GM19239 (cell line): ENCODE data around the gene VEGFA.

Experiments
- DNase-seq: peaks from one replicate; pipeline ENCODE4 v3.0.0; 2011; ENCODE audit warnings: low spot score; ENCODE audit not compliant: insufficient read length
- FAIRE-seq: peaks from 2 replicates; lab custom pipeline; 2011; peaks lifted over from hg19 to GRCh38; lab: Jason Lieb, UNC

VEGFA gene

DNA sequence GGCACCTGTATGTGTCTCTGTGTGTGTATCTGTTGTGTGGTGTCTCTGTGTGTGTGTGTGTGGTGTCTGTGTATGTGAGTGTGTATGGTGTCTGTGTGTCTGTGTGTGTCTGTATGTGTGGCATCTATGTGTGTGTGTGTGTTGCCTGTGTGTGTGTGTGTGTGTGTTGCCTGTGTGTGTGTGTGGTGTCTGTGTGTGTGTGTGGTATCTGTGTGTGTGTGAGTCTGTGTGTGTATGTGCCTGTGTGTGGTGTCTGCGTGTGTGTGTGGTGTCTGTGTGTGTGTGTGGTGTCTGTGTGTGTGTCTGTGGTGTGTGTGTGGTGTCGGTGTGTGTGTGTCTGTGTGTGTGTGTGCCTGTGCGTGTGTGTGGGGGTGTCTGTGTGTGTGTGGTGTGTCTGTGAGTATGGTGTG lies 31.7 kb upstream of the VEGFA start:
- FAIRE-seq (no peak), DNase-seq (no peak)

DNA sequence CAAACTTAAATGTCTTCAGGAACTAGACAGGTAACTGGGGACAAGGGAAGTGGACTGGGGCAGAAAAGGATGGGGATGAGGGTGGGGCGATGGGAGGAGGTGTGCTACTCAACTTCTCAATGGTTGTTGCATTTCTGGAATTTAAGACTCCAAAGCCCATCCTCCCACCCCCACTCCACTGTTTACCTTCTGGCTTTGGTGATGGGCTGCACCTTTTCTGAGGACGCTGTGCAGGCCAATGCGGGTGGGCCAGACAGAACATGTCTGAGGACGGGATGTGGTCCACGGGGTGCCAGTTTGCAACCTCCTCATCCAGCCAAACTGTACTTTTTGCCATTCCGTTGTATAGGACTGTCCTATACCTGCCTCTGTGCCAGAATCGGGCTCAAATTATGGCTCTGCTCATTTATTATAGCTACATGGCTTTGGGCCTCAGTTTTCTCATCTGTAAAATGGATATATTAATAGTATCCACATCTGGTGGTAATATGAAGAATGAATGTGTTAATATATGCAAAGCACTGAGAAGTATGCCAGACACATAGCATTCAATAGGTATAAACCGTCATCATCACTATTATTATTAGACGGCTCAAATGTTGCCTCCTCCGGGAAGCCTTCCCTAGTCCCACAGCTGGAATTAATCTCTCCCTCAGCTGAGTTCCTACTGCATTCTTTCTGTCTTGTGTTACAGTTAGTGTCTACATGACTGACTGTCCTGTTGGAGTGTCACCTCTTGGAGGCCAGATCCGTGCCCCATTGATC lies 31.0 kb upstream of the VEGFA start:
- FAIRE-seq (no peak), DNase-seq (no peak)

DNA sequence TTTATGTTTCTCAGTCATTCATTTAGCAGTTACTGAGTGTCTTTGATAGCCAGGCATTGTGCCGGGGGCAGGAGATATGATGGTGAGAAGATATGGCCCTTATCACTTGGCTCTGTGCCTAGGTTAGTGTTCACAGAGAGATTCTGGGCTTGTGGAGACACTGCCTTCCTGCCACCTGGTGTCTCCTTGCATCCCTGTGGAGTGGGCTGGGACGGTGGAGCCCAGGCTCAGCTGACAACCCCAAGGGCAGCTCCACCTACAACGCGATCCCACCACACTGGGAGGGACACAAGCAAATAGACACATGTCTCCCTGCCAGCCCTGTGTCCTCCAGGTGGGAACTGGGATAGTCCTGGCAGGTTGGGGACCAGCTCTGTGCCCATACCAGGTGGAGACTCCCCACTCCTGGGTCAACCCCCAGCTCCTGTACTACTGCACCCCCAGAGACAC lies 30.3 kb upstream of the VEGFA start:
- FAIRE-seq (no peak), DNase-seq (no peak)

DNA sequence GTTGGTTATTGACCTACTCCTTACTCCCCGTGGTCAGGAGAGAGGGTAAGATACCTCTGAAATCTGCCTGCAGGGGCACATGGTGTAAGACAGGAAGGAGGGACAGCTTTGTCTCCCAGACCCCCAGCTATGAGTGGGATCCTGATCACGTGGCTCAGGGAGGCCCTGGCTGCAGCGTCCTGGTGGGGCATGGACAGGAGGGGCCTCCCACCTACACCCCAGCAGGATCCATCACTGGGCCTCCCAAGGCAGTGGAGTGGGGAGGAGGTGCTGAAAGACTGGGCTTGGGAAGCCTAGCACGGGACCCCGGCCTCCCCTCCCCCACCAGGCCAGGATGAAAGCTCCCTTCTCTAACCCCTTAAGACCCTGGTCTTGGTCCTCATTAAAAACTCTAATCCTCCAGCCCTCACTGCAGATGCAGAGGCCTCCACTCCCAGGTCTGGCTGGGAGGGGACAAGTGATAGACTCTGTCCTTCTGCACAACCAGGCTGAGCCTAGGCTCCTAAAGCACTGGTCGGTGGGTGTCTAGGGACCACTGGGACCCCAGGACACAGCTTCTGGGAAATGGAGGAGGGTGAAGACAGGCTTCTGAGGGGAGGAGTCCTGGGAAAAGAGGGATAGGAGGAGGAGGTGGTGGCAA lies 29.6 kb upstream of the VEGFA start:
- no peak for DNase-seq
- FAIRE-seq = no peak

DNA sequence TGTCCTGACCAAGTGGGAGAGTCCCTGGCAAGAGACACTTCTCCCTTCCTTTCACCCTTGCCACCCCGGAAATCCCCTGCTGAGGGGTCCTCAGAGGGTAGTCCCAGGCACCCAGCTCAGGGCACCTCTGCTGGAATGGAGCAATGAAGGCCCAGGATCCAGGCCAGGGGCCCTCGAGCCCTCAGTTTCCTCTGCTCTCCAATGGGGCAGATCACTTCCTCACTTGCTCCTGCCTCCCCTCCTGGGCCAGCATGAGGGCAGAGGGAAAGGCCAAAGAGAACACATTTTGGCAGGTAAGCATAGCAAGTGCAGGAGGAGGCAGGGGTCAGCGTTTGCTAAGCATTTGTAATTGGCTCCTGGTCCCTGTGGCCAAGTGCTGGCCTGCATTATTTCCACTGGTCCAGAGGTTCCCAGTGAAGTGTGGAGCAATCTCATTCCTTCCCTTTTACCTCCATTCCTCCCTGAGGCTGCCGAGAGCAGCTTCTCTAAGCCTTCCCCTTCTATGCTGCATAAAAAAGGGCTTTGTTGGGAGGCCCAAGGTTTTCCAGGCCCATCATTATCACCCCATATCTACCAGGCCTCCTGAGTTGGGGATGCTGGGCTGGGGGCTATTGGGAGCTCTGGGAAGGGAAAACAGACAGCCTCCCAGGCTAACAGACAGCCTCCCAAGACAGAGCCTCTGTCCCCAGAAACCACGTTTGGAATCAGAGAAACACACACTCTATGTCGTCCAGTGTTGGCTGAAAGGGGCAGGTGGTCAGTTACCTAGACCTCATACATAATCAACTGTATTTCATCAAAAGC lies 28.8 kb upstream of the VEGFA start:
- DNase-seq (no peak), FAIRE-seq (no peak)

GRCh38 chr6:43741829-43742228 lies 28.2 kb upstream of the VEGFA start:
- DNase-seq = no peak
- no peak for FAIRE-seq

- DNase-seq (no peak), FAIRE-seq (no peak)
Observed at GRCh38 chr6:43742285-43742684, 27.7 kb upstream of the VEGFA start.

DNA sequence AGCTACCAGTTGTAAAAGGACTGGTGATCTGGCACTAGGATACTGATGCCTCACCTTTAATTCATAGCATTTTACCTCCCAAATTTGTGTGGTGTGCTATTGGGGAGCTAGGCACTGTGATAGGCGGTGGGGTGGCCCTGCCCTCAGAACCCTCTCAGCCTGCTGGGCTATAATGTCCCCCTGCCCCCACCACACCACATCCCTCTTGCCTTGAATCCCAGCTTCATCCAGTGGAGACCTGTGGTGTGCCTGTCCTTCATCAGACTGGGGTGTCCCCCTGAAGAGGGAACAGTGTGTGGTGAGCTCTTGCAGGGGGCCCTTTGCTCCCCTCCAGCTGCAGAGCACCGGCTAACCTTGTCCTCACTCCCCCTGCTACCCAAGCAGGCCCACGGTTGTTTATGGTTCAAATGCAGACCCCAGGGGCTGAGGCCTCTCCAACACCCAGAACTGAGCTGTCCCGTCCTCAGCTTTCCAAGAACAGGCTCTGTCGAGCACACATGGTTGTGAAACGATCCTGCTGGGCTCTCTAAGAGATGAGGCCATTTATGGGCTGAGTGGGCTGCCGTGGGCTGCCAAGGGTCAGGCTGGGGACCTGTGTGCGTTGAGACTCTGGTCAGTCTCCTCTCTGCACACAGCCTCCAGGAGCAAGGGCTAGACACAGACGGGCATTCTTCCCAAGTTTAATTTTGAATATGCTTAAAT lies 26.9 kb upstream of the VEGFA start:
- FAIRE-seq = no peak
- DNase-seq = no peak

- FAIRE-seq = no peak
Observed at GRCh38 chr6:43743682-43744381, 26.2 kb upstream of the VEGFA start.

DNA sequence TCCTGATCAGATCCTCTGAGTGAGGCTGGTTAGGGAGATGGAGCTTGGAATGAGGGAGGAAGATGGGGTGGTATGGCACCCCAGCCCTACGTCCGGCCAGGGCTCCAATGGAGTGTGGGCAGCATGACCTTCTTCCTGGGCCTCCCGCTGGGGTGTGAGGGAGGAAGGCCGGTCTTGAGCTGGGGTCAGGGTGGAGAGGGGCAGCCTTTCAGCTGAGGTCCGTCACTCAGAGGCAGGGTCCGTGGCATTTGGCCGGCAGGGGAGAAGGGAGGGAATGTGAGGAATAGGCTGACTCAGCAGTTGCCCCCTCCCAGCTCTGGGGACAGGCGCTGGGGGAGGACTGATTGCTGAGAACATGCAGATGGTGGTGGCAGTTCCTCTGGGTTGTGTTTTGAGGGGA lies 25.5 kb upstream of the VEGFA start:
- DNase-seq = no peak
- FAIRE-seq = no peak

More at GRCh38 chr6:43743682-43744381, 26.2 kb upstream of the VEGFA start:
- no peak for DNase-seq

GRCh38 chr6:43744931-43745727 lies 24.9 kb upstream of the VEGFA start:
- FAIRE-seq = no peak
- DNase-seq = no peak

- FAIRE-seq = no peak
- no peak for DNase-seq
Observed at GRCh38 chr6:43746071-43746470, 23.9 kb upstream of the VEGFA start.

DNA sequence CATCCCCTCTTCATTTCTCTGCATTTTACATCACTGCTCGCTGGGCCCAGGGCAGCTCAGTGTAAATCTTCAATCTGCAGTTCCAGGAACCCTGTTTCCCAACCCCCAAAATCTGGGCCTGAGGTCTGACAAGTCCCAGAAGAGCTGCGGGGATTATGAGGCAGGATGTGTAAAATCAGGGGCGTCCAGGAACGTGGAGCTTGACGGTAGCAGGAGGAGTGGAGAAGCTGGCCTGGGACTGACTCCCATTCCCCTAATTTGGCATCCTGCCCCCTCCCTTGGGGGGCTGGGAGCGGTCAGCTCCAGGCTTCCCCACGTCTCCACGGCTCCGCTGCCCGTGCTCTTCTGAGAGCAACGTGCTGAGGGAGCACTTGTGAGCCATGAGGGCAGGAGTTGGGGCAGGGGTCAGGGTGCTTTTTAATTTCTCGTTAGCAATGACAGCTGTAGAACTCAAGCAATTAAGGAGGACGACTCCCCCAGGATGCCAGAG lies 23.4 kb upstream of the VEGFA start:
- DNase-seq (no peak), FAIRE-seq (no peak)

DNA sequence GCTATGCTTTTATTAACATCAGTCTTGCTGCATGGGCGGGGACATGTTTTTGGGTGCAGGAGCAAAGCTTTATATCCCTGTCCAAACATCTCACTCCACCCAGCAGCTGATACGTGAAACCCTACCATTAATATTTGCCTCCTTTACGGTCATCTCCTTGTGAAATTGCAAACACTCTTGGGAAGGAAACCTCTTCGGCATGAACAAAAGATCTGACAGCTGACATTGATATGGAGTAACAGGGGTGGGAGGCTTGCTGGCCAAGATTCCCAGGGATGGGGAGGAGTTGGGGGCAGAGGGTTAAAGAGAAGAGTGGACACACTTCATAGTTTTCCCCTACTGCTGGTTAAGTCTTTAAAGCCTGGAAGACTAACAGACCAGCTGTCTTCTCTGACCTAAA lies 22.2 kb upstream of the VEGFA start:
- FAIRE-seq = no peak
- DNase-seq = no peak

DNA sequence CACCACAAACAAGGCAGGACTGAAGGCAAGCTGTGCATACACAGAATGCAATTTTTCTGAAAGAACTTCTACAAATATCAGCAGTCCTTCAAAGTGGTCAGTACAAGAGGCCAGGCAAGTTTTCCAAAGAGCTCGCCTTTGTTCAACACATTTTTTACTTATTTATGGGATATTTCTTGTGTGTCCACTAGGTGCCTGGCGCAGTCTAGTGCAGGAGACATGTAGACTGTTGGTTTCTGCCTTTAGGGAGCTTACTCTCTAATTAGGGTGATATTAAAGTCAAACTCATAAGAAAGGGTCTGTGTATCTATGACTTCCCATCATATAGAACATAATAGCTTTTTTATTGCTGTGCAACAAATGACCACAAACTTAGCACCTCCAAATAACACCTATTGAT lies 21.2 kb upstream of the VEGFA start:
- FAIRE-seq (no peak), DNase-seq (no peak)

DNA sequence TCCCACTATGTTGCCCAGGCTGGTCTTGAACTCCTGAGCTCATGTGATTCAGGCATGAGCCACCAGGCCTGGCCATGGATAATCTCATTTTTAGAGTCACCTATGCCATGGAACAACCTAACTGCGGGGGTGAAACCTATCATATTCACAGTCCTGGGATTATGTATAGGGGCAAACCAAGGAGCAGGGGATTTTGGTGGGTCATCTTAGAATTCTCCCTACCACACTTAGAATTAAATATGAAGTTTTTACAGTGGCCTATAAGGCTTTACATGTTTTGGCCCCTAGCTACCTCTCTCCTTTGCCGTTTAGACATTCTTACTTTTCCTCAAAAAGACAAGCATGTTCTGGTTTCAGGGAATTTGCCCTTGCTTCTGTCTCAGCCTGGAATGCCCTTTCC lies 20.6 kb upstream of the VEGFA start:
- FAIRE-seq = no peak

DNA sequence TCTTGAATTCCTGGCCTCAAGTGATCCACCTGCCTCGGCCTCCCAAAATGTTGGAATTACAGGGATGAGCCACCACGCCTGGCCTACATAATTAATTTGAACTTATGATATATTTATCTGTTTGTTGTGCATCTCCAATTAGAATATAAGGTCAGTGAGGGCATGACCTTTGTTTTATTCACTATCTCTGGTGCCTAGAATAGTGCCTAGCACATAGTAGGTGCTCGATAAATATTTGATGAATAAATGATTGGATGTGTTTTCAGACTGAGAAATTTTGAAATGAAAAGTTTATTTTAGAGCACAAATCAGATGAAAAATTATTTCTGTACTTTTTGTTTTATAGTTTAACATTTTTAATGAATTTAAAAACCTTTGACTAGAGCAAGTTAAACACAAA lies 19.4 kb upstream of the VEGFA start:
- FAIRE-seq (no peak), DNase-seq (no peak)

More for the DNA sequence above, 20.6 kb upstream of the VEGFA start:
- no peak for DNase-seq

- FAIRE-seq (no peak), DNase-seq (no peak)
Observed at GRCh38 chr6:43753570-43754183, 16.3 kb upstream of the VEGFA start.
